PFSK-1 (cell line): Measurements from ENCODE around the gene ENC1.

ENCODE experiments used
- POLR2AphosphoS5 ChIP-seq: IDR thresholded peaks from 2 replicates; pipeline ENCODE4 v1.6.1; 2012; ENCODE audit warnings: low read depth, mild to moderate bottlenecking, control low read depth, low read length, moderate library complexity
- SIN3A ChIP-seq: IDR thresholded peaks from 2 replicates; pipeline ENCODE4 v1.6.1; 2012; ENCODE audit warnings: mild to moderate bottlenecking, low read length, moderate library complexity, borderline replicate concordance; ENCODE audit not compliant: insufficient read depth

DNA sequence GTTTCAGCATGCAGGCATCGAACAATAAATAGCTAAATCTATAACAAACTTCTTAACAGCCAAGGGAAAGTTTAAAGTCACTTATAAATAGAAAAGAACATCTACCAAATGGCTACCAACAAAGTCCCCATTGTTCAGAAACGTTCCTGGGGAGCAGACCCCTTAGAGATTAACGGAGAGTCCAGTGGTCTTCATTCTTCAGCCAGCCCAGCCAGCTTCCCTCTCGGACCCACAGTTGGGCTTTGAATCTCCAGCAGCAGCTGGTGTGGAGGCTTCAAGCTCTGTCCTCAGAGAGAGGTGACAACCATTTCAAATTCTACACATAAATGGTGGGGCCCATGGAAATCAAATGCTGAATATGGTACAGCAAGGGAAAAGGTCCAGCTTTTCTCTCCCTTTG, 11.2 kb downstream of the ENC1 start:
- TF ChIP-seq SIN3A (no peak), POLR2AphosphoS5 (no peak)
